ENCODE measurements around the gene METTL16.

Gene METTL16

DNA sequence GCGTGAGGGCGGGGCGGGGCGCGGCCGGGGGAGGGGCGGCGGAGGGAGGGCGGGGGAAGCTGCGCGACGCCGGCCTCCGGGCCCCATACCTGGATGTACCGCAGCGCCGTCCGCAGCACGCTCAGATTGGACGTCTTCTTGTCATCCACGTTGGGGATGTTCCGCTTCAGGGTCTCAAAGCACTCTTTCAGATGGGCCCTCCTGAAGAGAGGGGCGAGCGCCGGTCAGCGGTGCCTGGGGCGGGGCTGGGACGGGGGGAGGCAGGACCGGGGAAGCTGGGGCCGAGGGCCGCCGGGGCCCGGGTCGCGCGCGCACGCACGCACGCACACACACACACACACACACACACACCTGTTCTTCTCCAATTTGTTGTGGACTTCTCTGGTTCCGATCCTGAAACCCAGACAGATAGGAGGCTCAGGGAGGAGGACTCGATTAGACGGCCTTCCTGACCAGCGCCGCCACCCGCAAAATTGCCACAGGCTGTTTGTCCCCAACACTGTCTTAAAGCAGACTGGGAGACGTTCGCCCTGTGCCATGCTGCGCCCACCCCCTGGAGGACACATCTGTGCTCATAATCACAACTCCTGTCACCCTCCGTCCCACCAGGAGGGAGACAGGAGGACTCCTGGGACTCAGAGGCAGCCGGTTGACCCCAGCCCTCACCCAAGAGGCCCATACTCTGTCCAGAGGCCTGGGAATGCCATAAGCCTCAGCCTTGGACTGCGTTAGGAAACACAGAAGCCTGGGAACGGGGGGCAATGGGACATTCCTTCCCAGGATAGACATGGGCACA lies 117.5 kb downstream of the METTL16 start:
- no peak for DNase-seq

DNA sequence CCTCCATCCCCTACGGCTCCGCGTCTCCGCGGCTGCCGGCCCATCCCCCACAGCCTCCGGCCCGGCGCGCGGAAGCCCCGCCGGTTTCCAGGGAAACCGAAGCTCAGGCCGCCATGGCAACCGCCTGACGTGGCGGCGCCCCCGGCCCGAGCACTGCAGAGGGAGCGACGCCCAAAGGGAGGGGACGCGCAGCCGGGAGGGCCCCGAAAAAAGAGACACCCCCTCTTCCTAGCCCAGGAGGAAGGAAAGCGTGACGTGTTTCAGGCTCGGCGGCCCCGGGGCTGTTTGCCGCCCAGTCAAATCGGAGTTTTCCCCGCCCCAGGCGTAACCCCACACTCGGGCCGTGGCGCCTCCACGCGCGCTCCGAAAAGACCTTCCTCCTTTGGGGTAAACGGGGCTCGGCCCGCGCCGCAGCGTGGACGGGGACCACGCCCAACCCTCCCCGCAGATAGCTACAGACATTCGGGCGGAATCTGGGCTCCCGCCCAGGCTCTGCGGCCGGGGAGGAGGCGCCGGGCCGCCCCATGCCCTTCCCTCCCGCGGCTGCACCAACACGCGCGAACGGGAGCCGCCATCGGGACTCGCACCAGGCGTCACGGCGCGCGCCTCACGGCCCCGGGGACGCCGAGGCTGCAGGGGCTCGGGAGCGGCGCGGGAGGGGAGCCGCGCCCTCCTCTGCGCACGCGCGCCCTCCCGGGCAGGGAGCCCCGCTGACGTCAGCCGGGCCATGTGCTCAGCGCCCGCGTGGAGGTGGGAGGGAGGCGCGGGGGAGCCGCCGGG lies 118.3 kb downstream of the METTL16 start:
- DNase-seq = peak; percentile 93

DNA sequence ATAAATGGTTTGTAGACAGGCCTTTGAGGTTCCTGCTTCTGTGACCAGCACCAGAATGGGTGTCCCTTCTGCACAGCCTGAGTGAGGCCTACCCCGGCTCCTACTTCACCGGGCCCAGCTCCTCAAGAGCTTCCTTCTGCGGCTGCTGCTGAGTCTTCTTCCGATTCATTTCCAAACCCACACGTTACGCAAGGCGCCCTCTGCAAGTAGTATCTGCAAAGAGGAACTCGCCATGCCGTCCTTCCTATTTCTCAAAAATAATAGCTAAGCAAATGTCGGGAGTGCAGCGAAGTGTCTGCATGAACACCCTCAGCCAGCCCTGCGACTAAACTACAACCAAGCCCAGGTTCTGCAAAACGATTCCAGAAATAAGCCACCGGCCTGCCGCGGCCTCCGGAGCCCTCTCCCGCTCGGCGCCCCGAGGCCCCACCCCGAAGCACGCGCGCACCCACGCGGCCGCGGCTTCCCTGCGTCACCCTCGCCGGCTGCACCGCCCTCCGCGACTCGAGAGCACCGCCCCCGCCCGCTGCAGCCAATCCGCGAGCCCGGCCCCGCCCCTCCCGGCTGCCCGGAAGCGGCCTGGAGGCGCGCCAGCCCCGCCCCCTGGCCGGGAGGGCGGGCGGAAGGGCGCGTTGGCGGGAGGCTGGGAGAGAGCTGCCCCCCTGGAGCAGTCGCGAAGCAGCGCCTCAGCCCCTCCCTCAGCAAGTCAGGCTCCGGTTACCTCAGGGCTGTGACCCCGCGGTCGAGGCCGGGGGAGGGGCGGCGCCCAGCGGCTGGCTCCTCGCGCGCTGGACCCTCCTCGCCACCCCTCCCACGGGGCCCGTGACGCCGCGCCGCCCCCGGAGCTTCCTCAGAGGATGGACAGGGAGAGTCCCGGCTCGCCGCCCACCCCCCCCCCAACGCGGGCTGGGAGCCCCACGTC lies 119.2 kb downstream of the METTL16 start:
- DNase-seq = peak; percentile 97

DNA sequence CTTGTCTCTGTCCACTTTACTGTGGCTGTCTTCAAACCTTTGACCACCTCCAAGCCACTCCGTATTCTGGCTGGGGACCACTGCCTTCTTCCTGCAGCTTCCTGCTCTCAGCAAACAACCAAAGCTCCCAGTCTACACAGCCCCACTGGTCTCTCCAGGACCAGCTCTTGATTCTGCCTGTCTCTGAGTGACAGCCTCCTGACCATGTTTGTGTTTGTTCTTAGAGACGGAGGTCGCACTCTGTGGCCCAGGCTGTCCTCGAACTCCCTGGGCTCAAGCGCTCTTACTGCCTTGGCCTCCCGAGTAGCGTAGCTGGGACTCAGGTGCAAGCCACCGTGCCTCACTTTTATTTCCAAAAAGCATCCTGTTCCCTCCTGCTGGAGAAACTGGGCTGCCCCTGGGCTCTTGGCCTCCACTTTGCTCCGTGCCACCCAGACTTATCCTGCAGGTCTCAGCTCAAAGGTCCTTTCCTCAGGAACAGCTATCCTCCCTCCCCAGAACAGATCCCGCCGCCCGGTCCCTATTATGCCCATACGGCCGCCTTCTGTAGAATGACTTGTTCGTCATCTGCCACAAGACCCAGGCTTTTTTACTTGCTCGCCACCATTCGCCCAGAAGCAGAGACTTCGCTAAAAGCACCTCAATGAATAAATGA lies 120.0 kb downstream of the METTL16 start:
- no peak for DNase-seq

DNA sequence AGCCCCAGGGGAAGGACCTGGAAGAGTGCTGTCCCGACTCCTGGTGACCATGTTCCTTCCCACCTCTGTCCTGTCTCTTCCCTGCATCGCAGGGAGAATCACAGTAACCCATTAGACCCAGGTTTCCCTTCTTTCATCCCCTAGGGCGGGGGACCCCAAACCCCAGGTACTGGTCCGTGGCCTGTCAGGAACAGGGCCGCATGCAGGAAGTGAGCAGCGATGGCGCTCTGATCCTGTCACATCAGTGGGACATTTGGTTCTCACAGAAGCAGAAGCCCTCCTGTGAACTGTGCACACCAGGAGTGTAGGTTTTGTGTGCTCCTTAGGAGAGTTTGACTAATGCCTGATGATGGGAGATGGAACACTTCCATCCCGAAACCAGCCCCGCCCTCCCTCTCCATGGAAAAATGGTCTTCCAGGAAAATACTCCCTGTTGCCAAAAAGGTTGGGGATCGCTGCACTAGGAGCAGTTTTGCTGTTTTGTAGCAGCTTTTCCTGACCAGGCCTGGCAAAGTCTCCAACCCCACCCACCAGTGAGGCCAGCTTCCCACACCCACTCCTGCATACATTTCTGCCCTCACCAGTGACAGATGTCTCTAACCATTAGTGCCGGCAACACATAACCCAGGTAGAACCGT lies 121.4 kb downstream of the METTL16 start:
- DNase-seq = no peak

DNA sequence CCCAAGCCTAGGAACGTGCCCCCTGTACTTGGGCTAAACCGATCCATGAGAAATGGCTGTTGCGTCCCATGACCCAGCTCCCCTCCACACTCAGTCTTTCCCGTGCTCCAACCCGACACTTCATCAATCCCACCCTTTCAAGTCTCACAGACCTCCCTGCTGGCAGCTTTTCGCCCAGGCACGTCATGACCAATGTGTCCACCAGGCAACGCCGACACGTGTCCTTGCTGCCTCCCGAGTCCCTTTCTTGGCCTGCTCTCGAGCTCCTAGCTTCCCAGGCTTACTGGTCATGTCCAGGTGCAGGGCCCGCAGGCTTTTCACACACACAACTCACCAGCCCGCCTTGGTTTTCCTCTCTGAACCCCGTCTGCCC lies 123.0 kb downstream of the METTL16 start:
- no peak for DNase-seq

DNA sequence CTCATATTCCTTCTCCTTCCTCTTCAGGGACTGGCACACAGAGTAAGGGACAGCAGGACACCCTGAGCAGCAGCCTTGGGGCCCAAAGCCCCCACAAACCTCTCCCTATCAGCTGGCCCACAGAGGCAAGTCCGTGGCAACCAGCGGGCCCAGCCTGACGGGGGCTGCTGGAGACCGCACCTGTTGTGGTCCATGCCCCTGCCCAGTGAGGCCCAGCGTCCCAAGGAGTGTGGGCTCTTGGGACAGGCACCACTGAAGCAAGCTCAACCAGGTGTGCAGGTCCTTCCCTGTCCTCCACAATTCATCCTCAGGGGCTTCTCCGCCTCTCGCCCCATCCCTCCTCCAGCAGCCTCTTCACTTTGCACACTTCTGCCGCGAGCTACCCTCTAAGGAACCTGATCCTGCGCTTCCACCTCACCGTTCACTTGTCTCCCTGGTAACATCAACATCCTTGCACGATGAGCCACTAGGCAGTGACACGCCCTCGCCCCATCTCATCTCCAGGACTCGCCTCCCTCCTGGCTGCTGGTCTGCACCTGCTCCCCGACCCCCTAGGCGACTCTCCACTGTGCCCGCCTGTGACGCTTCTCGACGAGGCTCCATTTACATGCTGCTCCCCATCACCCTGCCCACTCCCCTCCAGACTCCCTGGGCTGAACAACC lies 123.5 kb downstream of the METTL16 start:
- DNase-seq = no peak

DNA sequence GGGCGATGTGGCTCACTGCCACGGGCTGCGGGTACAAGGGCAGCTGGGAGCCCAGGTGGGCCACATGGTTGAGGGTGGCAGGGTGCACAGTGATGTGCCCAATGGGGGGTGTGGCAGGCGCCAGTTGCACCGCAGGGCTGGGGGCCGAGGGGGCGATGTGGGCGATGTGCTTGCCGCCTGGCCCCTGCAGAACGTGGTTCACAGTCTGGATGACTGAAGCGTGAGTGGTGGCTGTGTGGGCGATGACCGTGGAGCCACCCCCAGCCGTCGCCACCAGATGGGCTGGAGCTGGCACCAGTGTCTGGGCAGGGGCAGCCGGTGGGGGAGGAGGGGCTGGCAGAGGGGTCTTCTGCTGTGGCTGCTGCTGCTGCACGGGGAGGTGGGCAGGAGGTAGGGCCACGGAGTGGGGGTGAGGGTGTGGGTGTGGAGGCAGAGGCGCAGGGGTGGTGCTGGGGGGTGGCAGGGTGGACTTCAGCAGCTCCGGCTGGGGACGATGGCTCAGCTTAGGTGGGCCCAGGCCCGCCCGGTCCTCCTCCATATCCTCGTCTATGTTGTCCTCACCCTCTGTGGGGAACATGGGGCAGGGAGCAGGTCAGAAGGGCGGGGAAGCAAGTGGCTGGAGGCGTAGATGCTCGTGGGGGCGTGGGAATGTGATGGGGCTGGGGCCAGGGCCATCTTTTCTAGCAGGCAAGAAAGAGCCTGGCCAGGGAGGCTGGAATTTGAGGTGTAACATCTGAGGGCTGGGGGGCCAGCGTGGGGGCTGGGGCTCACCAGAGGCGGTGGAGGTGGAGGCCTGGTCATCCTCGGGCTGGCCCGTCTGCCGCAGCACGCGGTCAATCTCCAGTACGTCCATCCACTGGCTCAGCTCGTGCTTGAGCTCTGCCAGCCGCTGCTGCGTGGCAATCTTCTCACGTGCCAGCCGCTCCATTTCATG lies 124.3 kb downstream of the METTL16 start:
- no peak for DNase-seq

DNA sequence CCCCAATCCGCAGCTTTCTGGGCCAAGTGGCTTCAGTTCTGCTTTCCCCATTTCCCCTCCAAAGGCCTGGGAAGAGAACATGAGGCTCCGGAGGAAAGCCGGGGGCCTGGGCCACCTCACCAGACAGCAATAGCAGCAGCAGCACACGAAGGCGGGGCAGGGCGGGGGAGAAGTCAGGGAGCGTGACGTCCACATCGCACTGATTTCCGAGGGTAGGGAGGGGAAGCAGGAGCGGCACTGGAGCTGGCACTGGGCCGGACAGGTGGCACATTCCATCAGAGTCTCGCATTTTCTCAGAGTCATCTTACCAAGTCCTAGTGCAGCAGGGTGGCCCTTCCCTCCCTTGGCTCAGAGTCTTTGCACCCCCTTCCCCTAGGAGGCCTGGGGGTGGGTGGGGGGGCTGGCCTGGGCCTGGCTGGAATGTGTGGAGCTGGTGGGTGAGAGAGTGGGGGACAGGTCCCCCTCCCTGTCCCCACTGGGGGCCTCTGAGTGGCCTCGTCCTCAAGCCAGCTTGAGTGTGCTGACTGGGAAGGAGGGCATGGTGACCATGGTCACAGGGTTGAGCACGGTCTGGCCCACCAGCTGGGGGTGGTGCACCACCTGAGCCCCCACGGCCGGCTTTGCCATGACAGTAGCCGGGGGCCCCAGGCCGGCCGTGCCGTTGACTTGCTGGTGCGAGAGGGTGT lies 125.1 kb downstream of the METTL16 start:
- no peak for DNase-seq

DNA sequence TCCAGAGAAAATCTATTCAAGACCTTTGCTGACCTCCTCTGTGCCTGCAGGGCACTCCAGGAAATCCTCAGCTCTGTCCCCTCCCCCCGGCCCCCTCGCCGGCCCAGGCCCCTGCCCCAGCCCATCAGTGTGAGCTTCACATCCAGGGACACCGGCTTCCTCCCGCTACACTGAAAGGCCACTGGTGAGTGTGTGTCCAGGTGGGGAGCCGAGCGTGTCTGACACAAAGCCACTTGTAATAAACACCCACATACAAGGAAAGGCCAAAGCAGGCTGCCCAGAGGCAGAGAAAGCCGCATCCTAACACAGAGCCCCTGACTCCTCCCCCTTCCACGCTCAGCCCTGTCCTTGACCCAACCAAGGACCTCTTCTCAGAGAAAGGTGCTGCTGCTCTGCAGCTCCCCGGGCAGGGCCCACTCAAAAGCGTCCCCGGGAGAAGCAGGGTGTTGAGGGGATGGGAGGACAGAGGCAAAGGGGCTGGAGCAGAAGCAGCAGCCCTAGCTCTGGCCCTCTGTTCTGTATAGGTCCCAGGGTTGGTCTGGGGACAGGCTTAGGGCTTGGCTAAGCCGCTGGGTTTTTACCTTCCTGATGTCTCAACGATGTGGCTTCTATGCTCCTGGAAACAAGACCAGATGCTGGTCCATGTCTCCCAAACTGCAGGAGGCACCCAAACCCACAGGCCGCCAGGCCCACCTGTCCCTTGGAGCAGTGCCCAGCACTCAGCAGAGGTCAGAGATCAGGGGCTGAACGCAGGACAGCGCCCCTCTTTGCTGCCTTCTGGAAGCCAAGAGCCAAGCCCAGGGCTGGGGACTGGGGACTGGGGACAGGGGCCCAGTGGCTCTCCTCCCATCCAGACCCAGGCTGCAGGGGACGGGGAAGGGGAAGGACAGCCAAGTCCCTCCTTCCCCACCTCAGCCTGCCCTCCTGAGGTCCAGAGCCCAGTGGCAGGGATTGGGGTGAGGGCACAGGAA lies 126.2 kb downstream of the METTL16 start:
- no peak for DNase-seq

DNA sequence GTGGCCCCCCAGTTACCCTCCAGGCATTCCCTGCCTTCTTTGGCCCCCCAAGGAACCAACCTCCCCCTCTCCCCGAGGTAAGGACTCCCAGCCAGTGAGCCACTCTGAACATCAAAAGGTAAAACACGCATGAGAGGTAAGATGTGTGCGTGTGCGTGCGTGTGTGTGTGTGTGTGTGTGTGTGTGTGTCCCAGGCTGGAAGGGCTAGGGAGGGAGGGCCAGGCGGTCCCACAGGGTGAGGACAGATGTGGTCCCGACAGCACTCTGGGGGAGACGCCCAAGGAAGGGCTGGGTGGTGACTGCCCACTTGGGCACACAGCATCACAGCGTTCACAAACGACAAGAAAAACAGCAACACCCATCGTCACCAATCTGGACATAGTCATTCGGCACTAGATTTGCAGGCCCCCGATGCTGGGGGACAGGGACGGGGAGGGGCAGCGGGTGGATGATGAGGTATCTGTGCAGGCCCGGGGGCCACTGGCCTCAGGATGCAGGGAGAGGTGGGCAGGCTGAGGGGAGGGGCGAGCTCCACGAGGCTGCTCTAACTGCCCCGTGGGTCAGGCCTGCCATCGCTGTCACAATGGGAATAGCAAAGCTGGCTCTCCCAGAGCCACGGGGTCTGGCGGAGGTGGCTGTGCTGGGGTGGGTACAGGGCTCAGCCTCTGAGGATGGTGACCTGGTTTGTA lies 127.1 kb downstream of the METTL16 start:
- DNase-seq = no peak

DNA sequence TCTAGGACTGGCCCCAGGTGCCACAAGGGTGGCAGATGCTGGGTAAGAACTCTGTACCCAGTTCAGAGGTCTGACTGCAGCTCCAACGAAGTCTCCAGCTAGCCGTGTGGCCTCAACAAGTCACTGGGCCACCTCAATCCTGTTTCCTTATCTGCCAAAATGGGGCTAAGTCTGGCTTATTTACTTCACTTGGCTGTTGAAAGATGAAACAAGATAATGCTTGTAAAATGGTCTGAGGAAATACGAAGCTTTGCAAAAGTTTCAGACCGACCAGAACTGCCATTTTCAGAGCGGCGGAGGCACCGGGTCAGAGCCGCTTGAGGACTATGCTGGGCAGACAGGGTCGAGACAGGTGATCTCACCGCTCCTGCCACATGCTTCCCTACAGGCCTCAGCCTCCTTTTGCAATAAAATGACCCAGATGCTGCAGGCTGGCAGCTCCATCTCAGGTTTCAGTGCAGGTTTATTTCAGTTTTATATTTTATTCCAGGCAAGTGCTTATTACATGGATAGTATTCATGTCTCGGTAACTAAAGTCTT lies 128.0 kb downstream of the METTL16 start:
- DNase-seq = no peak

DNA sequence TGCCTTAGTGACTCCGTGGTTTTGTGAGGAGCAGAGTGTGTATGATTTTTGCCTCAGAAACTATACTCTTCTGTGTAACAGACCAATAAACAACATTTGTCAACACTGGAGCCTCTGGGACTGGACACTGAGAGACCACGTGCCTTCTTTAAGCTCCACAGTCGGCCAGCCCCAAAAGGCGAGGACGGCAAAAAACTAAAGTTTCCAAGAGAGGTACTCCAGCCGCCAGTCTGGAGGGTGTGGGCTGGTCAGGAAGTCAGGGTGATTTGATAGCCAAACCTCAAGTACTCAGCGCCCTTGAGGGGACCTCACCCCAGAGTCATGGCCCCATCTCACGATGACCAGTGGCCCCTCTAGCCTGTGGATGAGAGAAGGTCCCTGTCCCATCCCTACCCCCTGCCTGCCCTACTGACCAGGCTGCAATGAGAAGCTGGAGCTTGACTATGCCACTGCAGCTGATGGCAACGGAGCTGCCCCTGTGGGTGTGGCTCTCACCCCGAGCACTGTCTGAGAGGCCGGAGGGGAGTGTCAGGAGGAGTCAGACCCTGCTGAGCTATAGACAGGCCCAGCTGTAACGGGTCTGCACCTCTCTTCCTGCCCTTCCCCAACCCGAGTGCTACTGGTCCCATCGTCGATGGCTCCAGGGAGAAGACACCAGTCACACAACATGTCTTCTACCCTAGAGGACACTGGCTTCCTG lies 130.6 kb downstream of the METTL16 start:
- DNase-seq = no peak

DNA sequence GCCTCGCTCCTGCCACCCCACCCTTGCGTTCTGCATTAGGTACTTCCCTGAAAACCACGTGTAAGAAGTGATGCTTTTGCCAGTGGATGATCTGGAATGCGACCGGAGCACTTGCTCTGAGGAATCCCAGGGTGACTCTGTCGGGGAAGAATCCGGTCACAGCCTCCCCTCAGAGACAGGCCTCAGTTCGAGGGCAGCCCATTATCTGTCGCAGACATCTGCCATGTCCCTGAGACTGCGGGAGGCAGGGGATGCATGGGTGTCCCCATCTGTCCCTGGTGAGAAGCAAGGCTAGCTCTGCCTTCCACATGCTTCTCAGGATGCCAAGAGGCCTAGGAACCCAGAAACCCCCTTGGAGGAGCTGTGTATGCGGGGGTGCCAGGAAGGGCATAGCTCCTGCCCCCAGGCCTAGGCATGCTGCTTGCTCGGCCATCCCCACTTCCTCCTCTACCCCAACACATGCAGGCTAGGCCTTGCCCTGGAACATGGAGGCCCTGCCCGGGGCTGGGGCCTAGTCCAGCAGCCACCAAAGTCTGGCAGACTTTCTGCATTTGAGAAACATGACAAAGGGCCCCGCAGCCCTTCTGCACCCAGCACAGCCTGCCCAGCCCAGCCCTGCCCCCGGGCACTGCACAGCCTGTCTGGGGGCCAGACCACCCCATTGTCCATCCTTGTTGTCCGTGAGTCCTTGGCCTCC lies 131.3 kb downstream of the METTL16 start:
- no peak for DNase-seq

DNA sequence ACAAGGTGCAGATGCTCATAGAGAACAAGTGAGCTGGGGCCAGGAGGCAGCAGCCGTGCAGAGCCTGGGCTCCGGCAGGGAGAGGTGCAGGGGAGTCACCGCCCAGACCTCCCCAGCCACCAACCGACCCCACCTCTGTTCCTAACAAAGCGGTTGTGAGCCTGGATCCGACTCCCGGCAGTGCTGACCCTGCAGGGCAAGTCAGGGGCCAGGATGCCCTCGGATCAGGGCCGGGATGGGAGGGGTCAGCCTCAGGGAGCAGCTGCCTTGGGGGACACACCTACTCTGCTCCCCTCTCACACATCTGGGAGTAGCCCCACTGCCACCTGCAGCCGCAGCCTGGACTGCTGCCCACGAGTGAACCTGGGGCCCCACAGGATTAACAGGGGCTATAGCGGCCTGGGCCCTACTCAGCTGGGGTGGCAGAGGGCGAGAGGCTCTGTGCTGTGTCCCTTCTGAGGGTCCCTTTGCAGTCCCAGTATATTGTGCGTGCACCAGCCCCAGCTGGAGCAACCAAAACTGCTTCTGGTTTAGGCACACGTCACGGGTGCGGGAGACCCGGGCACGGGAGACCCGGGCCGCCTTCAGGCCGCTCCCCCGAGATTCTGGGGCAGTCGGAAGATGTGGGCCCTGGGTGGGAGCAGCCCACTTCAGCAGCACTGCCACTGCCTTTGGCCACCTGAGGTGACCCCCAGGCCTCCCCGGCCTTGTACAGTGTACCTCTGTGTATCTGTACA lies 132.0 kb downstream of the METTL16 start:
- no peak for DNase-seq

DNA sequence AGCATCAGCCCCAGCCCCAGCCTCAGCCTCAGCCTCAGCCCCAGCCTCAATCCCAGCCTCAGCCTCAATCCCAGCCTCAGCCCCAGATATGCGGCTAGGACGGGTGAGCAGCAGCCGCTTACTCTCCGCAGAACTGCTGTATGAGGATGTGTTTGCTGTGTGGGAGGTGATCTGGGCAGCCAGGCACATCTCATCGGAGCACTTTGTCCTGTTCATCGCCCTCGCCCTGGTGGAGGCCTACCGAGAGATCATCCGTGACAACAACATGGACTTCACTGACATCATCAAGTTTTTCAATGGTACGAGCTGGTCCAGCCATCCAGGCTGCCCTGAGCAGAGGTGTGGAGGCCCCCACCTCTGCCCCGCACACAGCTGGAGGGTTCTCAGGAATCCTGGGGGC lies 132.8 kb downstream of the METTL16 start:
- DNase-seq = no peak
